ENCODE measurements around the gene ZRANB3.
"Not testable (repeated sequence)": the region's sequence is repeated elsewhere in the genome, so short reads cannot be mapped to it uniquely, and the experiment has no call there.

The ZRANB3 gene

DNA sequence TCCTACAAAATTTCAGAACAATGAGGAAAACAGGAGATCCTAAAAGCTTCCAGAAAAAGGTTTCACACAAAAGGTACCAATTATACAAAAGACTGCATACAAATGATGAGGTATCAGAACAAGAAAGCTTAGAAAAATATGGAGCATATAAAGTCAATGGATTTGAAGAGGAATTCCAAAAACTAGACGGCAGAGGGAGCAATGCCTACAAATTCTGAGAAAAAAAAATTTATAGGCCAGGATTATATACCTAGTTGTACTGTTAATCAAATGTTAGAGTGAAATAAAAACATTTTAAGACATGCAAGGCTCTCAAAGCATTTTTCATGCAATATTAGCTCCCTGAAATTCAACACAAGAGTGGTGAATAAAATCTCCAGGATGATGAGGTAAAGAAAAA lies 106.2 kb downstream of the ZRANB3 start:
- no peak for DNase-seq (ENCODE audit: low read depth)
- H3K4me3 ChIP-seq (ENCODE audit: low read depth, low read length) = no peak overlapping the region
- in situ Hi-C loops (cut with HindIII; ENCODE audit: low sequenced_read_pairs) = no loop called here
- no peak for TF ChIP-seq CTCF (IDR thresholded peaks at IDR 0.05; ENCODE audit: low read depth, low read length, missing control alignments)

DNA sequence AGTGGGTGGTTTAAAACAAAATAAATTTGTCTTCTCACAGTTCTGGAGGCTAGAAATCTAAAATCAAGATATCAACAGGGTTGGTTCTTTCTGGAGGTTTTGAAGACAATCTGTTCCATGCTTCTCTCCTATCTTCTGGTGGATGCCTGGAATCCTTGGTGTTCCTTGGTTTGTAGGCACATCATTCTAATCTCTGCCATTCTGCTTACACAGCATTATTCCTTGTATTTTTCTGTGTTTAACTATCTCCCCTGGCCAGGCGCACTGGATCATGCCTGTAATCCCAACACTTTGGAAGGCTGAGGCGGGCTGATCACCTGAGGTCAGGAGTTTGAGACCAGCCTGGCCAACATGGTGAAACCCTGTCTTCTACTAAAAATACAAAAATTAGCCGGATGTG lies 108.1 kb downstream of the ZRANB3 start:
- in situ Hi-C loops (cut with HindIII; ENCODE audit: low sequenced_read_pairs) = no loop called here
- DNase-seq (ENCODE audit: low read depth) = no peak
- no peak for TF ChIP-seq CTCF (IDR thresholded peaks at IDR 0.05; ENCODE audit: low read depth, low read length, missing control alignments)
- H3K4me3 ChIP-seq (ENCODE audit: low read depth, low read length) = no peak overlapping the region

- no peak for DNase-seq (ENCODE audit: low read depth)
- no peak for TF ChIP-seq CTCF (IDR thresholded peaks at IDR 0.05; ENCODE audit: low read depth, low read length, missing control alignments)
- in situ Hi-C loops (cut with HindIII; ENCODE audit: low sequenced_read_pairs) = no loop called here
- H3K4me3 ChIP-seq (ENCODE audit: low read depth, low read length) = no peak overlapping the region
Measured at GRCh38 chr2:135411646-135412045, 119.4 kb downstream of the ZRANB3 start.

DNA sequence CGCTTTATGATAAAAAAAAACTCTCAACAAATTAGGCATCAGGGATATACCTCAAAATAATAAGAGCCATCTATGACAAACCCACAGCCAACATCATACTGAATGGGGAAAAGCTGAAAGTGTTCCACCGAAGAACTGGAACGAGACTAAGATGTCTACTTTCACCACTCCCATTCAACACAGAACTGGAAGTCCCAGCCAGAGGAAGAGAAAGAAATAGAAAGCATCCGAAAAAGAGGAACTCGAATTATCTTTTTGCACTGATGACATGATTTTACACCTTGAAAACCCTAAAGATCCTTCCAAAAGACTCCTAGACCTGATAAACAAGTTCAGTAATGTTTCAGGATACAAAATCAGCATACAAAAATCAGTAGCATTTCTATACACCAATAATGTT lies 121.6 kb downstream of the ZRANB3 start:
- DNase-seq (ENCODE audit: low read depth) = no peak
- no peak for TF ChIP-seq CTCF (IDR thresholded peaks at IDR 0.05; ENCODE audit: low read depth, low read length, missing control alignments)
- H3K4me3 ChIP-seq (ENCODE audit: low read depth, low read length) = no peak overlapping the region
- in situ Hi-C loops (cut with HindIII; ENCODE audit: low sequenced_read_pairs) = no loop called here

DNA sequence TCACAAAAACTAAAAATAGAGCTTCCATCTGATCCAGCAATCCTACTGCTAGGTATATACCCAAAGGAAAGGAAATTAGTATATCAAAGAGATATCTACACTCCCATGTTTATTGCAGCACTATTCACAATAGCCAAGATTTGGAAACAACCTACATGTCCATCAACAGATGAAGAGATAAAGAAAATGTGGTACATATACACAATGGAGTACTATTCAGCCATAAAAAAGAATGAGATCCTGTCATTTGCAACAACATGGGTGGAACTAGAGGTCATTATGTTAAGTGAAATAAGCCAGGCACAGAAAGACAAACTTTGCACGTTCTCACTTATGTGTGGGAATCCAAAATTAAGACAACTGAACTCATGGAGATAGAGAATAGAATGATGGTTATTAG lies 134.8 kb downstream of the ZRANB3 start:
- DNase-seq (ENCODE audit: low read depth); H3K4me3 ChIP-seq (ENCODE audit: low read depth, low read length); in situ Hi-C loops (cut with HindIII; ENCODE audit: low sequenced_read_pairs): not testable (repeated sequence)

DNA sequence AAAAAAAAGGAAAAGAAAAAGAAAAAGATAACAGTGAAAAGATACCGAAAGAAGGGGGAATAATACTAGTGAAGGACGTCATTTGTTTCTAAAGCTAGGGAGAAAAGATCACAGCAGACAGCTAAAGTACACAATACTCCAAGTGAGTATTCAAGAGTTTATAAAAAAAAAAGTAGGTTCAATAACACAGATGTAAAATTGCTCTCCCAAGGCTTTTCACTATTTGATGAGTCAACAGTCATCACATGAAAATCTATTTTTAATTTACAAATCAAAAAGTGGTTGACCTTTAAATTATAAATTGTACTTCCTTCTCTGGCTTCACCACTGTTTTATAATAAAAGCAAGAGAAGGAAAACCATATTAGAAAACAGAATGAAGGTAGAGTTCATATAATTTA lies 144.0 kb downstream of the ZRANB3 start:
- DNase-seq (ENCODE audit: low read depth) = no peak
- in situ Hi-C loops (cut with HindIII; ENCODE audit: low sequenced_read_pairs) = no loop called here
- TF ChIP-seq CTCF (IDR thresholded peaks at IDR 0.05; ENCODE audit: low read depth, low read length, missing control alignments) = no peak
- H3K4me3 ChIP-seq (ENCODE audit: low read depth, low read length) = no peak overlapping the region

DNA sequence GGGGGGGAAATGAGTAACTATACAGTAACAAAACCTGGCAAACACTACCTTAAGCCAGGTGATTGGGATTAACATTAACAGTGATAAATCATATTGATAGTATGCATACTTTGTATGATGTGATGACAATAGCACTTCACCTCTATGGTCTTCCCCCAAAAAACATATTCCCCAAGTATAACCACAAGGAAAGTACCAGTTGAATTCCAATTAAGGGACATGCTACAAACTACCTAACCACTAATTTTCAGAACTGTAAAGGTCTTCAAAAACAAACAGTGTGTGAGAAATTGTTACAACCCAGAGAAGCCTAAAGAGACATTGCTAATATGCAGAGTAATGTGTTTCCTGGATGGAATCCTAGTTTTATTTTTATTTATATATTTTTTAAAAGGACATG lies 152.4 kb downstream of the ZRANB3 start:
- in situ Hi-C loops (cut with HindIII; ENCODE audit: low sequenced_read_pairs) = no loop called here
- H3K4me3 ChIP-seq (ENCODE audit: low read depth, low read length) = no peak overlapping the region
- TF ChIP-seq CTCF (IDR thresholded peaks at IDR 0.05; ENCODE audit: low read depth, low read length, missing control alignments) = no peak
- DNase-seq (ENCODE audit: low read depth) = no peak

All from astrocyte of the cerebellum (primary cell).